DOHH2 (cell line): ENCODE measurements around the gene NPIPB2.

Source experiments
- H3F3A ChIP-seq: fragments of 200-600 bp; sonication (generic), shearing (Covaris generic); 2 replicates; pipeline ENCODE4 v1.6.0; 2016; ENCODE audit warnings: antibody characterized with exemption, mild to moderate bottlenecking; ENCODE audit not compliant: control insufficient read depth, insufficient read depth
- H3K27ac ChIP-seq: fragments of 200-600 bp; sonication (generic); 2 replicates; pipeline ENCODE4 v1.5.1; 2014; ENCODE audit warnings: low read depth, mild to moderate bottlenecking, low read length, moderate library complexity
- H3K27me3 ChIP-seq: fragments of 200-600 bp; sonication (generic); 2 replicates; pipeline ENCODE4 v1.6.1; 2014; ENCODE audit warnings: mild to moderate bottlenecking, low read length, mixed read lengths; ENCODE audit not compliant: control insufficient read depth
- H3K36me3 ChIP-seq: fragments of 200-600 bp; sonication (generic); 2 replicates; pipeline ENCODE4 v1.6.1; 2014; ENCODE audit warnings: mild to moderate bottlenecking, low read length, moderate library complexity, mixed read lengths; ENCODE audit not compliant: control insufficient read depth
- H3K4me1 ChIP-seq: fragments of 200-600 bp; sonication (generic); 2 replicates; pipeline ENCODE4 v1.6.1; 2014; ENCODE audit warnings: mild to moderate bottlenecking, low read length, mixed read lengths; ENCODE audit not compliant: control insufficient read depth
- H3K4me2 ChIP-seq: fragments of 200-600 bp; sonication (generic); 2 replicates; pipeline ENCODE4 v1.6.0; 2014; ENCODE audit warnings: mild to moderate bottlenecking, low read length, moderate library complexity
- H3K4me3 ChIP-seq: fragments of 200-600 bp; sonication (generic); 2 replicates; pipeline ENCODE4 v1.5.1; 2014; ENCODE audit warnings: mild to moderate bottlenecking, low read length, mixed read lengths
- H3K79me2 ChIP-seq: fragments of 200-600 bp; sonication (generic); 2 replicates; pipeline ENCODE4 v1.6.1; 2014; ENCODE audit warnings: mild to moderate bottlenecking, low read length, mixed read lengths; ENCODE audit not compliant: control insufficient read depth
- H3K9me2 ChIP-seq: fragments of 200-600 bp; sonication (generic); replicated peaks from 2 replicates; pipeline ENCODE4 v1.6.1; 2014; ENCODE audit warnings: mild to moderate bottlenecking, low read length, mixed read lengths; ENCODE audit not compliant: control insufficient read depth
- H3K9me3 ChIP-seq: fragments of 200-600 bp; sonication (generic); 2 replicates; pipeline ENCODE4 v1.6.1; 2014; ENCODE audit warnings: antibody characterized with exemption, low read length, mixed read lengths; ENCODE audit not compliant: control insufficient read depth, insufficient read depth
- H4K20me1 ChIP-seq: fragments of 200-600 bp; sonication (generic); 2 replicates; pipeline ENCODE4 v1.6.0; 2014; ENCODE audit warnings: low read depth, mild to moderate bottlenecking, antibody characterized with exemption, low read length, moderate library complexity; ENCODE audit not compliant: control insufficient read depth, insufficient read depth
- EZH2phosphoT487 ChIP-seq: fragments of 200-600 bp; sonication (generic); IDR thresholded peaks from 2 replicates; pipeline ENCODE4 v1.6.1; 2017; ENCODE audit warnings: borderline replicate concordance, mild to moderate bottlenecking, antibody characterized with exemption, low read length, moderate library complexity, mixed read lengths
- TF ChIP-seq, protein P1 (sequence below): fragments of 200-600 bp; sonication (generic); IDR thresholded peaks from one replicate; pipeline ENCODE4 v1.5.1; 2014; ENCODE audit warnings: antibody characterized with exemption, mild to moderate bottlenecking, low read depth, low read length; ENCODE audit not compliant: poor library complexity, severe bottlenecking

The NPIPB2 gene

DNA sequence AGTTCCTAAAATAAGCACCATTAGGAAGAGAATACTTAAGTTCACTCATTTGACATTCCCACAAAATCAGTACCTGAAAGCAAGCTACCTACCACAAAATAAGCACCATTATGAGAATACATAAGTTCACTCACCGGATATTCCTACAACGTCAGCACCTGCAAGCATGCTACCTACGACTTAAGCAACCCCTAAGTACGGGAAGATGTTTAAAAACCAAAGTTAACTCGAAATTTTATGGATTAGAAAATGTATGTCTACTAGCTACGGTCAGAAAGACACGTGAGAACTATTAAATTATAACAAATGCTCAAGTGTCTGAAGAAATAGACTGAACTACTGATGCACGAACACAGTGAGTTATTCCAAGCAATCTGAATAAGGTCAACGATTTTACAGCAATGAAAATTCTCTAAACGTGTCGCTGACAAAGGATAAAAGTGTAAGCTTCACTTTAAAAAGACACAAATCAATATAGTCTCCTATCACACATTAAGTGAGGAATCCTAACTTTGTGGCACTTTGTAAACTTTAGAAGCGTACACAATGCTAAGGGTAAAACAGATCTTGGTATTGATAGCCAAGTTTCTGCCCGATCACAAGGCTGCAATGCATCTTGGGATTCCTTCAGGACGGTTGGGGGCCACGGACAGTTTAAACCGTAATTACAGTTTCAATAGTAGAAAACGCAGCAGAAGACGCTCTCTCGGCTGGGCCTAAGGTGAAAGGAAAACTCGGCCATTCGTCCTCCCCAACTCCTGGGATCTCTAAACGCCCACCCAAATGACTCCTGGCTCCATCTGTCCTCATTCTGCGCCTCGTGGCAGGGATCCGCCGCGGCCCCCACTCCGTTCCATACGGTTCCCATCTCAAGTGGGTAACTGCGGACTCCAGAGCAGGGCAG is 27.4 kb downstream of the NPIPB2 start:
- TF ChIP-seq EZH2phosphoT487: no peak
- TF ChIP-seq, protein P1, sequence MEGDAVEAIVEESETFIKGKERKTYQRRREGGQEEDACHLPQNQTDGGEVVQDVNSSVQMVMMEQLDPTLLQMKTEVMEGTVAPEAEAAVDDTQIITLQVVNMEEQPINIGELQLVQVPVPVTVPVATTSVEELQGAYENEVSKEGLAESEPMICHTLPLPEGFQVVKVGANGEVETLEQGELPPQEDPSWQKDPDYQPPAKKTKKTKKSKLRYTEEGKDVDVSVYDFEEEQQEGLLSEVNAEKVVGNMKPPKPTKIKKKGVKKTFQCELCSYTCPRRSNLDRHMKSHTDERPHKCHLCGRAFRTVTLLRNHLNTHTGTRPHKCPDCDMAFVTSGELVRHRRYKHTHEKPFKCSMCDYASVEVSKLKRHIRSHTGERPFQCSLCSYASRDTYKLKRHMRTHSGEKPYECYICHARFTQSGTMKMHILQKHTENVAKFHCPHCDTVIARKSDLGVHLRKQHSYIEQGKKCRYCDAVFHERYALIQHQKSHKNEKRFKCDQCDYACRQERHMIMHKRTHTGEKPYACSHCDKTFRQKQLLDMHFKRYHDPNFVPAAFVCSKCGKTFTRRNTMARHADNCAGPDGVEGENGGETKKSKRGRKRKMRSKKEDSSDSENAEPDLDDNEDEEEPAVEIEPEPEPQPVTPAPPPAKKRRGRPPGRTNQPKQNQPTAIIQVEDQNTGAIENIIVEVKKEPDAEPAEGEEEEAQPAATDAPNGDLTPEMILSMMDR: no peak
- 0 out of 2 replicates have a peak, but pooled peaks cover 3% of the 10 kb centered on the region for H3F3A ChIP-seq
- H3K79me2 ChIP-seq: peaks cover 63% of the 10 kb centered on the region
- H3K4me2 ChIP-seq: peak overlapping the region; percentile 94
- H3K4me3 ChIP-seq: peak overlapping the region; percentile 74
- H3K27ac ChIP-seq: peak overlapping the region; percentile 35
- no peaks in the 10 kb centered on the region for H3K27me3 ChIP-seq
- peaks cover 29% of the 10 kb centered on the region for H4K20me1 ChIP-seq
- H3K36me3 ChIP-seq: peaks cover 45% of the 10 kb centered on the region
- no peaks in the 10 kb centered on the region for H3K9me2 ChIP-seq
- H3K9me3 ChIP-seq: no peaks in the 10 kb centered on the region
- peaks cover 39% of the 10 kb centered on the region for H3K4me1 ChIP-seq

DNA sequence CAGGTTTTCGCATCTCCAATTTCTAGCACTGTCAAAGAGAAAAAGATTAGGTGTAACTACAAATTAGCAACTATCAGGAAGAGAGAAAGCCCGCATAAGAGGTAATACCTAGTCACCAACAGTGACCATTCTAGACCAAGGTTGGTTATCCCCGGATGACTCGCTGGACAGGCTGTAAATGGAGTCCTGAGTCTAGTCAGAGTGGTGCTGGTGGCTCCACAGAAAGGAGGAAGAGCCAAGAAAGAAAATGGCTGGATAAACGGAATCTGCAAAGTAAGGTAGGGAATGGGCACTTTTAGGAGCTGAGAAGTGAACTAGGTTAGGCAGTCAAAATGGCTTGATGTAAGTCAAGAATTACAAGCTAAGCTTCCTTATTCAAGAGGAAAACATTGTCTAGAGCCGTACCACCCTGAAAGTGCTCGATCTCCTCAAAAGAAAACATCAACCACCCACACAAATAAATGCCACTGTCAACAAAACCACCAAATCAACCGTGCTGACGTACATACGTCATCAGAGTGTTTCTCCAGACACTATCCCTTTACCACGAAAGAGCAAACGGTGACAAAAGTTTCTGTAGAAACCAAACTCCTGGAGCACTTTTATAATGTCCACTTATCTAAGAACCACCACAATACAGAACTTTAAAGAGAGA is 28.3 kb downstream of the NPIPB2 start:
- peaks cover 52% of the 10 kb centered on the region for H3K36me3 ChIP-seq
- peak overlapping the region; percentile 94 for H3K4me2 ChIP-seq
- H3K9me3 ChIP-seq: no peaks in the 10 kb centered on the region
- peak overlapping the region; percentile 35; the same call in 1 of the 2 replicates for H3K27ac ChIP-seq
- peaks cover 39% of the 10 kb centered on the region for H3K4me1 ChIP-seq
- H3K9me2 ChIP-seq: no peaks in the 10 kb centered on the region
- H3K79me2 ChIP-seq: peaks cover 72% of the 10 kb centered on the region
- H4K20me1 ChIP-seq: peaks cover 29% of the 10 kb centered on the region
- peak overlapping the region; percentile 74 for H3K4me3 ChIP-seq
- TF ChIP-seq EZH2phosphoT487: no peak
- TF ChIP-seq, protein P1: no peak
- H3F3A ChIP-seq: 0 out of 2 replicates have a peak, but pooled peaks cover 3% of the 10 kb centered on the region
- no peaks in the 10 kb centered on the region for H3K27me3 ChIP-seq

GRCh38 chr16:11909653-11910545 is 31.9 kb downstream of the NPIPB2 start:
- no peak for TF ChIP-seq EZH2phosphoT487
- TF ChIP-seq, protein P1: no peak
- peaks cover 79% of the 10 kb centered on the region for H3K36me3 ChIP-seq
- no peaks in the 10 kb centered on the region for H3K9me2 ChIP-seq
- H3K4me3 ChIP-seq: no peak overlapping the region
- H4K20me1 ChIP-seq: peaks cover 45% of the 10 kb centered on the region
- H3K27me3 ChIP-seq: no peaks in the 10 kb centered on the region
- H3K27ac ChIP-seq: no peak overlapping the region
- peaks cover 99% of the 10 kb centered on the region for H3K79me2 ChIP-seq
- H3K4me1 ChIP-seq: peaks cover 45% of the 10 kb centered on the region
- peak overlapping the region; percentile 29; the same call in 1 of the 2 replicates for H3K4me2 ChIP-seq
- peaks cover 5% of the 10 kb centered on the region; the same call in 1 of the 2 replicates for H3F3A ChIP-seq
- no peaks in the 10 kb centered on the region for H3K9me3 ChIP-seq
